GM12878 (cell line): Measurements from ENCODE around the gene CFAP157.

Experiments
- CBX3 ChIP-seq: fragments of 200-600 bp; sonication (generic); IDR thresholded peaks from 2 replicates; pipeline ENCODE4 v1.6.1; 2016; ENCODE audit warnings: low read depth, borderline replicate concordance
- JUND ChIP-seq: IDR thresholded peaks from 2 replicates; pipeline ENCODE4 v1.6.1; 2012; ENCODE audit warnings: low read depth, mild to moderate bottlenecking, low read length, improper control_type of control experiment, moderate library complexity
- MAX ChIP-seq: IDR thresholded peaks from 2 replicates; pipeline ENCODE4 v1.6.1; 2012; ENCODE audit warnings: low read depth, low read length, improper control_type of control experiment
- PML ChIP-seq: IDR thresholded peaks from 2 replicates; pipeline ENCODE4 v1.6.1; 2012; ENCODE audit warnings: low read length, inconsistent platforms
- POLR2A ChIP-seq: IDR thresholded peaks from 2 replicates; pipeline ENCODE4 v1.6.1; 2011; ENCODE audit warnings: low read depth, mild to moderate bottlenecking, low read length
- RCOR1 ChIP-seq: conservative IDR thresholded peaks from 2 replicates; pipeline ENCODE4 v1.6.1; 2012; ENCODE audit warnings: low read depth, low read length, improper control_type of control experiment
- RFX5 ChIP-seq: IDR thresholded peaks from 2 replicates; pipeline ENCODE4 v1.6.1; 2011; ENCODE audit warnings: low read depth, low read length, improper control_type of control experiment
- STAT3 ChIP-seq: IDR thresholded peaks from 2 replicates; pipeline ENCODE4 v1.6.1; 2011; ENCODE audit warnings: low read depth, low read length, improper control_type of control experiment
- TAF1 ChIP-seq: IDR thresholded peaks from 2 replicates; pipeline ENCODE4 v1.6.1; 2011; ENCODE audit warnings: mild to moderate bottlenecking, low read depth, low read length, borderline replicate concordance
- TARDBP ChIP-seq: IDR thresholded peaks from 2 replicates; pipeline ENCODE4 v1.6.1; 2016; ENCODE audit warnings: borderline replicate concordance

GRCh38 chr9:127662617-127663016 lies 44.2 kb upstream of the CFAP157 start:
- no peak for TF ChIP-seq TAF1
- no peak for TF ChIP-seq POLR2A
- no peak for TF ChIP-seq JUND
- no peak for TF ChIP-seq RCOR1
- no peak for TF ChIP-seq MAX
- TF ChIP-seq STAT3: no peak
- no peak for TF ChIP-seq PML
- TF ChIP-seq RFX5: no peak
- TF ChIP-seq CBX3: no peak
- no peak for TF ChIP-seq TARDBP
